ENCODE data around the gene PLCL2. TPM values are rescaled to one million over a fixed set of nuclear protein-coding genes. Genes with fewer than 3 reads are reported as not detected.
A peak's percentile ranks its signal among the peaks of the same experiment; 100 is the strongest.

Gene PLCL2
- polyA plus RNA-seq, 2 of the 4 experiments (the other 2 are of a cell fraction), result 2.1 to 3.0 TPM

DNA sequence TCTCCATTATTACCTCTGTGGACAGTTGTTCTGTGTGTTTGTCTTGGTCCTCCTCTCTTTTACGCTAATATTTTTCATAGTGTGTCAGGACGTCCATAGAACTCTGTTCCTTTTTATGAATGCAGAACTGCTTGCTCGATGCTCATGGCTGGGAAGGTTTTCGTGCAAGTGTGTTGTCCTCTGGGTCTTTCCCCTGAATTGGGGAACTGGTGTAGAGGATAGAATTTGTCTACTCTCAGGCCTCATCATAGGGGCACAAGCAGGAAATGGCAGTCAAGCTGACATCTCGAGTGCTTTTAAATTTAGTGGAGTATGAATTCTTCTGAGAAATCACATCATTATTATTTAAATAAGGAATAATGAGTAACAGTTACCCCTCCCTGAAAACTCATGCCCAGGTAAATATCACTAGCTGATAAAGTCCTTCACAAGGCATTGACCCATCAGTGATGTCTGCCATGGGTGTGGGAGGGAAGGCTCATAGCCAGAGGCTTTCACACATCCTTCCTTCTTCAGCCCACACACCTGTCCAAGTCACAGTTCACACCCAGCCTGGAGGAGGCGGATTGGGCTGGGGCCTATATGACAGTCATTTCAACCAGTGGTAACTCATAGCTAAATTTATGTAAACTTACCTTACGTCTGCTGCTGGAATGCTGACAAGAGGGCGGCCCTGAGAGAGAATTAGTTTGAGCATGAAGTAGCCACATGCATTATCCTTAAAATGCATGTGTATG, 226.1 kb downstream of the PLCL2 start:
- TF ChIP-seq ZSCAN20 (CRISPR knock-in tag; IDR thresholded peaks at IDR 0.05) (no peak), CEBPB (IDR thresholded peaks at IDR 0.05) (no peak), ESRRA (IDR thresholded peaks at IDR 0.05; ENCODE audit: borderline replicate concordance, low read length) (no peak), JUNB (IDR thresholded peaks at IDR 0.05) (no peak), SMC3 (IDR thresholded peaks at IDR 0.05) (no peak), E2F6 (IDR thresholded peaks at IDR 0.05; ENCODE audit: borderline replicate concordance, low read depth) (no peak)
- no peak for DNase-seq (ENCODE audit: low read depth in 1 of 2, low spot score in 1 of 2)
- H3K4me1 ChIP-seq, result no peaks in the 10 kb centered on the region
- no peak for FAIRE-seq
- H3K4me3 ChIP-seq, result no peak overlapping the region
- CTCF ChIA-PET, result no interaction called here
- H3K27ac ChIP-seq, result no peak overlapping the region
- ATAC-seq, result no peak
- WGBS (ENCODE audit: missing lambda C conversion rate), result 77% methylated on average over 8 of the region's 8 CpGs
- no peak overlapping the region for H3K4me2 ChIP-seq
- POLR2A ChIA-PET, result no interaction called here
- H3K9me3 ChIP-seq, result no peaks in the 10 kb centered on the region

GRCh38 chr3:17111586-17111985, 226.8 kb downstream of the PLCL2 start:
- FAIRE-seq, result no peak
- WGBS (ENCODE audit: missing lambda C conversion rate), result 61% methylated on average over 3 of the region's 3 CpGs
- DNase-seq (ENCODE audit: low read depth in 1 of 2, low spot score in 1 of 2), result no peak
- TF ChIP-seq KDM5A (IDR thresholded peaks at IDR 0.05) (no peak), POLR2A (IDR thresholded peaks at IDR 0.05; ENCODE audit: low read length) (no peak), FOSL2 (IDR thresholded peaks at IDR 0.05) (no peak), FOSL2 (CRISPR knock-in tag; IDR thresholded peaks at IDR 0.05) (no peak), HOXA7 (CRISPR knock-in tag; IDR thresholded peaks at IDR 0.05) (no peak), ELK1 (IDR thresholded peaks at IDR 0.05; ENCODE audit: low read depth, low read length) (no peak), NR3C1 (IDR thresholded peaks at IDR 0.05) (no peak), CBX2 (IDR thresholded peaks at IDR 0.05; ENCODE audit: borderline replicate concordance, low read depth) (no peak), HEYL (CRISPR knock-in tag; IDR thresholded peaks at IDR 0.05) (no peak), MAFK (IDR thresholded peaks at IDR 0.05; ENCODE audit: partially characterized antibody) (no peak), RARB (CRISPR knock-in tag; IDR thresholded peaks at IDR 0.05) (no peak), BCL3 (IDR thresholded peaks at IDR 0.05) (no peak)
- TF ChIP-seq, protein P1, sequence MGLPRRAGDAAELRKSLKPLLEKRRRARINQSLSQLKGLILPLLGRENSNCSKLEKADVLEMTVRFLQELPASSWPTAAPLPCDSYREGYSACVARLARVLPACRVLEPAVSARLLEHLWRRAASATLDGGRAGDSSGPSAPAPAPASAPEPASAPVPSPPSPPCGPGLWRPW (IDR thresholded peaks at IDR 0.05), result no peak
- ChIA-PET CTCF (no interaction called here), POLR2A (no interaction called here)
- Histone ChIP-seq H3K4me3 (no peak overlapping the region), H3K27ac (no peak overlapping the region), H3K4me1 (no peaks in the 10 kb centered on the region), H3K4me2 (no peak overlapping the region), H3K9me3 (no peaks in the 10 kb centered on the region)
- ATAC-seq, result no peak

DNA sequence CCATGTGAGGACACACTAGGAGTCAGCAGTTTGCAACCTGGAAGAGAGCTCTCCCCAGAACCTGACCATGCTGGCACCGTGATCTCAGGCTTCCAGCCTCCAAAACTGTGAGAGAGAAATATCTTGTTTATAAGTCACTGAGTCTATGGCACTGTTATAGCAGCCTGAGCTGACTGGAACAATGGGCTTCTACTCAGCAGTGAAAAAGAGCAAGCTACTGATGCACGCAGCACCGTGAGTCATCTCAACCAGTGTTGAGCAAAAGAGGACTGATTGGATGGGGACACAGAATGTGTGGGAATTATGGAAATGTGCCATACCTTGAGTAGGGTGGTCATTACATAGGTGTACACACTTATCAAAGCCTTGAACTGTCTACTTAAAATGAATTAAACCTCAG, 230.4 kb downstream of the PLCL2 start:
- Histone ChIP-seq H3K4me3 (no peak overlapping the region), H3K4me1 (no peaks in the 10 kb centered on the region), H3K4me2 (no peak overlapping the region), H3K9me3 (no peaks in the 10 kb centered on the region), H3K27ac (no peak overlapping the region)
- FAIRE-seq (no peak), DNase-seq (ENCODE audit: low read depth in 1 of 2, low spot score in 1 of 2) (no peak), ATAC-seq (0 out of 6 replicates have a peak, but pooled peaks of 1 of the 2 experiments have one; percentile 19)
- POLR2A ChIA-PET, result no interaction called here
- TF ChIP-seq, protein P2, sequence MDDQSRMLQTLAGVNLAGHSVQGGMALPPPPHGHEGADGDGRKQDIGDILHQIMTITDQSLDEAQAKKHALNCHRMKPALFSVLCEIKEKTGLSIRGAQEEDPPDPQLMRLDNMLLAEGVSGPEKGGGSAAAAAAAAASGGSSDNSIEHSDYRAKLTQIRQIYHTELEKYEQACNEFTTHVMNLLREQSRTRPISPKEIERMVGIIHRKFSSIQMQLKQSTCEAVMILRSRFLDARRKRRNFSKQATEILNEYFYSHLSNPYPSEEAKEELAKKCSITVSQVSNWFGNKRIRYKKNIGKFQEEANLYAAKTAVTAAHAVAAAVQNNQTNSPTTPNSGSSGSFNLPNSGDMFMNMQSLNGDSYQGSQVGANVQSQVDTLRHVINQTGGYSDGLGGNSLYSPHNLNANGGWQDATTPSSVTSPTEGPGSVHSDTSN (IDR thresholded peaks at IDR 0.05), result no peak
- TF ChIP-seq USF2 (IDR thresholded peaks at IDR 0.05) (no peak), NPAS2 (CRISPR knock-in tag; IDR thresholded peaks at IDR 0.05; ENCODE audit: borderline replicate concordance) (no peak), CBX8 (IDR thresholded peaks at IDR 0.05) (no peak), TP53 (CRISPR knock-in tag; IDR thresholded peaks at IDR 0.05) (no peak), ESRRA (IDR thresholded peaks at IDR 0.05; ENCODE audit: borderline replicate concordance, low read length) (no peak)
- WGBS (ENCODE audit: missing lambda C conversion rate), result 69% methylated on average over 3 of the region's 3 CpGs
- CTCF ChIA-PET, result interaction anchor here (0.6 to 0.7 kb wide), 2 partner anchors 296 to 1555 kb away, joined by 3 read pairs; no protein-coding TSS in a partner anchor
